ENCODE data around the gene TDRD1.

Gene TDRD1

GRCh38 chr10:114239117-114239993 lies 60.2 kb downstream of the TDRD1 start, which contains the start of gene VWA2:
TSS of gene VWA2 (plus strand) at chr10:114239254. CDS start at chr10:114248714, 9,460 bp downstream.
- DNase-seq: no peak

- DNase-seq: no peak
Measured at GRCh38 chr10:114239994-114240345, 60.8 kb downstream of the TDRD1 start.

GRCh38 chr10:114242235-114242634 lies 63.1 kb downstream of the TDRD1 start:
- no peak for DNase-seq

GRCh38 chr10:114243661-114244060 lies 64.5 kb downstream of the TDRD1 start:
- DNase-seq: no peak

- DNase-seq: no peak
Measured at GRCh38 chr10:114244126-114244525, 65.0 kb downstream of the TDRD1 start.

- DNase-seq: no peak
Measured at GRCh38 chr10:114245121-114245791, 66.1 kb downstream of the TDRD1 start.

GRCh38 chr10:114246679-114247305 lies 67.6 kb downstream of the TDRD1 start:
- no peak for DNase-seq

GRCh38 chr10:114250236-114250635 lies 71.1 kb downstream of the TDRD1 start:
- no peak for DNase-seq

- DNase-seq: no peak
Measured at GRCh38 chr10:114250716-114251115, 71.6 kb downstream of the TDRD1 start.

GRCh38 chr10:114252092-114252491 lies 72.9 kb downstream of the TDRD1 start:
- DNase-seq: no peak

GRCh38 chr10:114252883-114253282 lies 73.7 kb downstream of the TDRD1 start:
- DNase-seq: no peak

- DNase-seq: no peak
Measured at GRCh38 chr10:114255227-114255626, 76.1 kb downstream of the TDRD1 start.

GRCh38 chr10:114256008-114256765 lies 77.0 kb downstream of the TDRD1 start:
- DNase-seq: no peak

GRCh38 chr10:114256822-114257221 lies 77.7 kb downstream of the TDRD1 start:
- no peak for DNase-seq

- no peak for DNase-seq
Measured at GRCh38 chr10:114257498-114257897, 78.3 kb downstream of the TDRD1 start.

- DNase-seq: no peak
Measured at GRCh38 chr10:114258274-114258840, 79.2 kb downstream of the TDRD1 start.

GRCh38 chr10:114259824-114260223 lies 80.7 kb downstream of the TDRD1 start:
- DNase-seq: no peak

- no peak for DNase-seq
Measured at GRCh38 chr10:114260366-114260765, 81.2 kb downstream of the TDRD1 start.

GRCh38 chr10:114261076-114261475 lies 81.9 kb downstream of the TDRD1 start:
- no peak for DNase-seq

- DNase-seq: no peak
Measured at GRCh38 chr10:114262496-114262895, 83.3 kb downstream of the TDRD1 start.

GRCh38 chr10:114265392-114266053 lies 86.4 kb downstream of the TDRD1 start:
- no peak for DNase-seq

- DNase-seq: no peak
Measured at GRCh38 chr10:114266521-114266920, 87.4 kb downstream of the TDRD1 start.

Measured in GDM1 (cell line).